HepG2 (cell line): ENCODE measurements around the gene RBP2.

Experiments
- CEBPZ ChIP-seq: IDR thresholded peaks from 2 replicates; pipeline ENCODE4 v1.6.1; 2012; ENCODE audit warnings: low read length, improper control_type of control experiment
- CTCF ChIP-seq: sonication (generic); formaldehyde crosslinking; IDR thresholded peaks from 2 replicates; pipeline ENCODE4 v1.5.0; 2020; ENCODE audit warnings: mild to moderate bottlenecking, missing genetic modification reagents, moderate library complexity
- ELK4 ChIP-seq: sonication (generic); formaldehyde crosslinking; IDR thresholded peaks from 2 replicates; pipeline ENCODE4 v1.9.0; 2021; ENCODE audit warnings: missing genetic modification reagents, borderline replicate concordance
- MXI1 ChIP-seq: IDR thresholded peaks from 3 replicates; pipeline ENCODE4 v1.6.1; 2012; ENCODE audit warnings: low read depth, low read length, inconsistent platforms, borderline replicate concordance
- POLR2A ChIP-seq, 2 experiments: IDR thresholded peaks; 2 replicates each; pipeline ENCODE4 v1.6.1; 2011; ENCODE audit warnings: low read depth in 2 of 2, low read length in 2 of 2, mild to moderate bottlenecking in 1 of 2, moderate library complexity in 1 of 2; ENCODE audit not compliant: insufficient read depth in 1 of 2
- SMAD3 ChIP-seq: sonication (generic); formaldehyde crosslinking; IDR thresholded peaks from 2 replicates; pipeline ENCODE4 v1.4.0; 2020; ENCODE audit warnings: missing genetic modification reagents
- TEAD3 ChIP-seq: optimal IDR thresholded peaks from 2 replicates; pipeline ENCODE3; 2016; ENCODE audit warnings: borderline replicate concordance
- ZNF160 ChIP-seq: sonication (generic); formaldehyde crosslinking; IDR thresholded peaks from 2 replicates; pipeline ENCODE4 v1.8.0; 2022; ENCODE audit warnings: mild to moderate bottlenecking, inconsistent platforms, missing genetic modification reagents
- ZNF652 ChIP-seq: IDR thresholded peaks from 2 replicates; pipeline ENCODE4 v1.6.1; 2016; ENCODE audit warnings: low read depth, borderline replicate concordance

DNA sequence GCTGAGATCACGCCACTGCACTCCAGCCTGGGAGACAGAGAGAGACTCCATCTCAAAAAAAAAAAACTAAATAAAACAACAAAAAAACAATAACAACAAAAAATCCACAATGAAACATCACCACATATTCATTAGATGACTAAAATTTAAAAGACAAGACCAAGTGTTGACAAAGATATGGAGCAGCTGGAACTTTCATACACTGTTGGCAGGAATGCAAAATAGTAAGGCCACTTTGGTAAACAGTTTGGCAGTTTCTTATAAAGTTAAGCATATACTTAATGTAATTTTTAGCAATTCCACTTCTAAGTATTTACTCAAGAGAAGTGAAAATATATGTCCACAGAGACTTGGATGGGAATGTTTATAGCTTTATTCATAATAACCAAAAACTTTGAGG lies 43.2 kb downstream of the RBP2 start:
- TF ChIP-seq ZNF652 (CRISPR knock-in tag) (no peak), ZNF160 (CRISPR knock-in tag) (no peak), ELK4 (no peak), MXI1 (no peak), CTCF (CRISPR knock-in tag) (no peak), CEBPZ (no peak), POLR2A (IDR thresholded peaks at IDR 0.05; ENCODE audit: insufficient read depth in 1 of 2, low read depth in 2 of 2, low read length in 2 of 2) (no peak), TEAD3 (CRISPR knock-in tag) (no peak), SMAD3 (CRISPR knock-in tag) (no peak)
